Measurements from ENCODE around the gene ARRB1.

GRCh38 chr11:75398906-75399305, 47.4 kb upstream of the ARRB1 start:
- no peak for TF ChIP-seq POLR2A (IDR thresholded peaks at IDR 0.05)
- TF ChIP-seq, protein P1, sequence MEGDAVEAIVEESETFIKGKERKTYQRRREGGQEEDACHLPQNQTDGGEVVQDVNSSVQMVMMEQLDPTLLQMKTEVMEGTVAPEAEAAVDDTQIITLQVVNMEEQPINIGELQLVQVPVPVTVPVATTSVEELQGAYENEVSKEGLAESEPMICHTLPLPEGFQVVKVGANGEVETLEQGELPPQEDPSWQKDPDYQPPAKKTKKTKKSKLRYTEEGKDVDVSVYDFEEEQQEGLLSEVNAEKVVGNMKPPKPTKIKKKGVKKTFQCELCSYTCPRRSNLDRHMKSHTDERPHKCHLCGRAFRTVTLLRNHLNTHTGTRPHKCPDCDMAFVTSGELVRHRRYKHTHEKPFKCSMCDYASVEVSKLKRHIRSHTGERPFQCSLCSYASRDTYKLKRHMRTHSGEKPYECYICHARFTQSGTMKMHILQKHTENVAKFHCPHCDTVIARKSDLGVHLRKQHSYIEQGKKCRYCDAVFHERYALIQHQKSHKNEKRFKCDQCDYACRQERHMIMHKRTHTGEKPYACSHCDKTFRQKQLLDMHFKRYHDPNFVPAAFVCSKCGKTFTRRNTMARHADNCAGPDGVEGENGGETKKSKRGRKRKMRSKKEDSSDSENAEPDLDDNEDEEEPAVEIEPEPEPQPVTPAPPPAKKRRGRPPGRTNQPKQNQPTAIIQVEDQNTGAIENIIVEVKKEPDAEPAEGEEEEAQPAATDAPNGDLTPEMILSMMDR (IDR thresholded peaks at IDR 0.05) = no peak
